22Rv1 (cell line): ENCODE data around the gene KIF3A.

ENCODE experiments used
- CTCF ChIP-seq: fragments of 450-650 bp; IDR thresholded peaks from 2 replicates; pipeline ENCODE4 v1.5.1; 2017; ENCODE audit warnings: mild to moderate bottlenecking
- ZFX ChIP-seq: fragments of 450-650 bp; IDR thresholded peaks from 2 replicates; pipeline ENCODE4 v1.6.1; 2017; ENCODE audit warnings: antibody characterized with exemption, borderline replicate concordance

- no peak for TF ChIP-seq CTCF
- TF ChIP-seq ZFX: no peak
Measured at GRCh38 chr5:132739232-132739631, 1.9 kb upstream of the KIF3A start.
